Breast epithelium (tissue), 4 donors: Measurements from ENCODE around the gene BMP7. TPM values are rescaled to one million over a fixed set of nuclear protein-coding genes. Genes with fewer than 3 reads are reported as not detected.
A peak's percentile ranks its signal among the peaks of the same experiment; 100 is the strongest.
"Not testable (repeated sequence)": the region's sequence is repeated elsewhere in the genome, so short reads cannot be mapped to it uniquely, and the experiment has no call there.

ENCODE experiments used
- DNase-seq, 2 donors: peaks; one replicate each; pipeline ENCODE4 v3.0.0-alpha.2; 2019; ENCODE audit warnings: low spot score in 2 of 2
- H3K27ac ChIP-seq, 2 donors: fragments of 200-600 bp; sonication (generic) in 1 of 2; one replicate each; pipeline ENCODE4 v1.5.1; 2016 to 2019; ENCODE audit warnings: mild to moderate bottlenecking in 1 of 2
- H3K27me3 ChIP-seq, 2 donors: fragments of 200-600 bp; sonication (generic) in 1 of 2; one replicate each; pipeline versions ENCODE4 v1.5.1 to v1.6.0; 2017 to 2019; ENCODE audit warnings: control low read depth in 1 of 2, mild to moderate bottlenecking in 1 of 2
- H3K36me3 ChIP-seq: fragments of 200-600 bp; one replicate; pipeline ENCODE4 v1.5.1; 2019
- H3K4me1 ChIP-seq, 2 donors: fragments of 200-600 bp; sonication (generic); one replicate each; pipeline ENCODE4 v1.5.1; 2016 to 2019; ENCODE audit warnings: control low read depth in 1 of 2
- H3K4me3 ChIP-seq, 3 donors: fragments of 200-600 bp; sonication (generic); 1 replicate in 2 of 3; 2 replicates in 1 of 3; pipeline ENCODE4 v1.5.1; 2016 to 2019; ENCODE audit warnings: mild to moderate bottlenecking in 3 of 3, moderate library complexity in 2 of 3
- H3K9me3 ChIP-seq, 2 donors: fragments of 200-600 bp; sonication (generic) in 1 of 2; one replicate each; pipeline ENCODE4 v1.5.1; 2016 to 2019; ENCODE audit warnings: control low read depth in 1 of 2
- CTCF ChIP-seq, 3 donors: fragments of 450-650 bp; IDR thresholded peaks; one replicate each; pipeline ENCODE4 v1.5.1; 2016 to 2017; ENCODE audit warnings: antibody characterized with exemption in 3 of 3, mild to moderate bottlenecking in 3 of 3, moderate library complexity in 3 of 3
- POLR2A ChIP-seq: fragments of 450-650 bp; IDR thresholded peaks from one replicate; pipeline ENCODE4 v1.6.1; 2016; ENCODE audit warnings: antibody characterized with exemption, mild to moderate bottlenecking, moderate library complexity
- POLR2AphosphoS5 ChIP-seq, 3 donors: sonication (generic); formaldehyde crosslinking; IDR thresholded peaks; one replicate each; pipeline ENCODE4 v1.6.1; 2017; ENCODE audit warnings: antibody characterized with exemption in 3 of 3
- intact Hi-C: fragments of 100-400 bp; cut with DNase I; formaldehyde crosslinking; loops from one replicate; pipeline ENCODE4 v1.15.1; 2023; ENCODE audit warnings: low total_unique reads
- total RNA-seq, 3 donors: library from RNA; depleted of rRNA; stranded (reverse); fragments of >200 nt; gene quantifications; one replicate each; pipeline ENCODE4 v1.1.0, GENCODE V29; 2016

BMP7 gene
- total RNA-seq, 3 donors from 2014 or later = 1.6 to 3.8 (median 1.8) TPM

GRCh38 chr20:57282670-57283361 lies 16.4 kb upstream of the BMP7 start:
- peak overlapping the region in 1 of 2 donors; percentile 25 for H3K27ac ChIP-seq
- H3K27me3 ChIP-seq = peaks cover 0 to 5% of the 10 kb centered on the region in 2 donors
- intact Hi-C loops = no loop called here

GRCh38 chr20:57281900-57282299 lies 15.5 kb upstream of the BMP7 start:
- H3K36me3 ChIP-seq = no peaks in the 10 kb centered on the region
- H3K27me3 ChIP-seq = no peaks in the 10 kb centered on the region
- no peak overlapping the region for H3K4me3 ChIP-seq
- DNase-seq = no peak
- intact Hi-C loops = no loop called here
- TF ChIP-seq POLR2A = no peak
- TF ChIP-seq POLR2AphosphoS5 (IDR thresholded peaks at IDR 0.05) = no peak
- TF ChIP-seq CTCF (IDR thresholded peaks at IDR 0.05) = no peak
- H3K9me3 ChIP-seq = no peaks in the 10 kb centered on the region
- H3K27ac ChIP-seq = no peak overlapping the region
- no peaks in the 10 kb centered on the region for H3K4me1 ChIP-seq

More at GRCh38 chr20:57282670-57283361, 16.4 kb upstream of the BMP7 start:
- Histone ChIP-seq H3K36me3 (no peaks in the 10 kb centered on the region), H3K9me3 (no peaks in the 10 kb centered on the region), H3K4me1 (no peaks in the 10 kb centered on the region), H3K4me3 (no peak overlapping the region)
- DNase-seq = no peak
- TF ChIP-seq POLR2AphosphoS5 (IDR thresholded peaks at IDR 0.05) (no peak), POLR2A (no peak), CTCF (IDR thresholded peaks at IDR 0.05) (no peak)

- no peak for DNase-seq
- intact Hi-C loops = no loop called here
- Histone ChIP-seq H3K9me3 (no peaks in the 10 kb centered on the region), H3K27ac (no peak overlapping the region), H3K36me3 (no peaks in the 10 kb centered on the region), H3K27me3 (no peaks in the 10 kb centered on the region), H3K4me3 (no peak overlapping the region), H3K4me1 (no peaks in the 10 kb centered on the region)
- TF ChIP-seq POLR2A (no peak), POLR2AphosphoS5 (IDR thresholded peaks at IDR 0.05) (no peak), CTCF (IDR thresholded peaks at IDR 0.05) (no peak)
These were observed 13.8 kb upstream of the BMP7 start for GRCh38 chr20:57280221-57280620.

- H3K9me3 ChIP-seq, H3K4me1 ChIP-seq, H3K4me3 ChIP-seq, intact Hi-C loops, H3K36me3 ChIP-seq, DNase-seq, H3K27ac ChIP-seq, H3K27me3 ChIP-seq: not testable (repeated sequence)
These were observed 13.1 kb upstream of the BMP7 start for GRCh38 chr20:57279548-57279947.

GRCh38 chr20:57278457-57278856 lies 12.0 kb upstream of the BMP7 start:
- Histone ChIP-seq H3K36me3 (no peaks in the 10 kb centered on the region), H3K27me3 (peaks cover 0 to 7% of the 10 kb centered on the region in 2 donors), H3K4me1 (no peaks in the 10 kb centered on the region), H3K9me3 (no peaks in the 10 kb centered on the region), H3K27ac (no peak overlapping the region), H3K4me3 (no peak overlapping the region)
- intact Hi-C loops = no loop called here
- TF ChIP-seq POLR2A (no peak), CTCF (IDR thresholded peaks at IDR 0.05) (no peak), POLR2AphosphoS5 (IDR thresholded peaks at IDR 0.05) (no peak)
- no peak for DNase-seq
